GM12865 (cell line): Measurements from ENCODE around the gene MYL5.
"Not testable (repeated sequence)": the region's sequence is repeated elsewhere in the genome, so short reads cannot be mapped to it uniquely, and the experiment has no call there.

Source experiments
- DNase-seq: peaks from one replicate; pipeline ENCODE4 v3.0.0; 2010; ENCODE audit warnings: low read depth
- H3K4me3 ChIP-seq: 2 replicates; pipeline ENCODE4 v1.5.1; 2011; ENCODE audit warnings: mild to moderate bottlenecking, low read depth, low read length, control low read depth
- CTCF ChIP-seq: IDR thresholded peaks from 2 replicates; pipeline ENCODE4 v1.5.1; 2011; ENCODE audit warnings: low read length, control low read depth, low read depth, inconsistent platforms; ENCODE audit not compliant: insufficient read depth; ENCODE audit errors: missing control alignments

Gene MYL5

GRCh38 chr4:692771-693554 lies 18.6 kb downstream of the MYL5 start:
- H3K4me3 ChIP-seq, result no peak overlapping the region
- no peak for DNase-seq
- no peak for TF ChIP-seq CTCF

- DNase-seq, H3K4me3 ChIP-seq: not testable (repeated sequence)
Measured at GRCh38 chr4:694341-694940, 20.1 kb downstream of the MYL5 start.

- TF ChIP-seq CTCF, result no peak
- no peak for DNase-seq
- no peak overlapping the region for H3K4me3 ChIP-seq
Measured at GRCh38 chr4:699816-700580, 25.7 kb downstream of the MYL5 start.

- TF ChIP-seq CTCF, result no peak
- DNase-seq, result no peak
- H3K4me3 ChIP-seq, result no peak overlapping the region
Measured at GRCh38 chr4:700587-701264, 26.4 kb downstream of the MYL5 start.

GRCh38 chr4:702618-703048 lies 28.3 kb downstream of the MYL5 start:
- no peak for DNase-seq
- no peak for TF ChIP-seq CTCF
- H3K4me3 ChIP-seq, result no peak overlapping the region

- DNase-seq, result no peak
- H3K4me3 ChIP-seq, result no peak overlapping the region
- no peak for TF ChIP-seq CTCF
Measured at GRCh38 chr4:703336-704197, 29.2 kb downstream of the MYL5 start.
